B cell (primary cell): Measurements from ENCODE around the gene EFR3B.

Experiments used
- EZH2 ChIP-seq: IDR thresholded peaks from 2 replicates; pipeline ENCODE4 v1.6.1; 2012; ENCODE audit warnings: borderline replicate concordance, low read depth, mild to moderate bottlenecking, moderate library complexity, low read length; ENCODE audit not compliant: insufficient read depth, poor library complexity, severe bottlenecking
- TF ChIP-seq, protein P1 (sequence below): fragments of 200-600 bp; IDR thresholded peaks from one replicate; pipeline ENCODE4 v1.8.0; 2022; ENCODE audit warnings: antibody characterized with exemption, mild to moderate bottlenecking

GRCh38 chr2:25132693-25133092 lies 90.8 kb downstream of the EFR3B start:
- TF ChIP-seq, protein P1, sequence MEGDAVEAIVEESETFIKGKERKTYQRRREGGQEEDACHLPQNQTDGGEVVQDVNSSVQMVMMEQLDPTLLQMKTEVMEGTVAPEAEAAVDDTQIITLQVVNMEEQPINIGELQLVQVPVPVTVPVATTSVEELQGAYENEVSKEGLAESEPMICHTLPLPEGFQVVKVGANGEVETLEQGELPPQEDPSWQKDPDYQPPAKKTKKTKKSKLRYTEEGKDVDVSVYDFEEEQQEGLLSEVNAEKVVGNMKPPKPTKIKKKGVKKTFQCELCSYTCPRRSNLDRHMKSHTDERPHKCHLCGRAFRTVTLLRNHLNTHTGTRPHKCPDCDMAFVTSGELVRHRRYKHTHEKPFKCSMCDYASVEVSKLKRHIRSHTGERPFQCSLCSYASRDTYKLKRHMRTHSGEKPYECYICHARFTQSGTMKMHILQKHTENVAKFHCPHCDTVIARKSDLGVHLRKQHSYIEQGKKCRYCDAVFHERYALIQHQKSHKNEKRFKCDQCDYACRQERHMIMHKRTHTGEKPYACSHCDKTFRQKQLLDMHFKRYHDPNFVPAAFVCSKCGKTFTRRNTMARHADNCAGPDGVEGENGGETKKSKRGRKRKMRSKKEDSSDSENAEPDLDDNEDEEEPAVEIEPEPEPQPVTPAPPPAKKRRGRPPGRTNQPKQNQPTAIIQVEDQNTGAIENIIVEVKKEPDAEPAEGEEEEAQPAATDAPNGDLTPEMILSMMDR = no peak
- no peak for TF ChIP-seq EZH2
